SK-N-SH (cell line): ENCODE measurements around the gene FBXW8. TPM values are rescaled to one million over a fixed set of nuclear protein-coding genes. Genes with fewer than 3 reads are reported as not detected.

Experiments
- CTCF ChIA-PET: fragments of 300-600, 350-600 bp; formaldehyde crosslinking; extraction: SDS; loops from one replicate; lab custom pipeline; 2021; lab: Yijun Ruan, JAX
- POLR2A ChIA-PET: fragments of 350-600 bp; sonication (Branson Sonifier 250); formaldehyde crosslinking; extraction: SDS; loops from one replicate; lab custom pipeline; 2020; ENCODE audit warnings: antibody characterized with exemption, inconsistent platforms; lab: Yijun Ruan, JAX
- DNase-seq: peaks from one replicate; pipeline ENCODE4 v3.0.0; 2012
- H2AFZ ChIP-seq: fragments of 200-600 bp; sonication (generic); 2 replicates; pipeline ENCODE4 v1.8.1; 2016; ENCODE audit warnings: antibody characterized with exemption, mild to moderate bottlenecking, low read depth
- H3F3A ChIP-seq: fragments of 200-600 bp; sonication (generic); replicated peaks from 2 replicates; pipeline ENCODE3; 2016; ENCODE audit warnings: antibody characterized with exemption, mild to moderate bottlenecking; ENCODE audit not compliant: insufficient read depth
- H3K27ac ChIP-seq, 2 experiments: fragments of 200-500 bp in 1 of 2; fragments of 200-600 bp in 1 of 2; sonication (Bioruptor generic) in 1 of 2; sonication (generic), shearing (Covaris generic) in 1 of 2; 2 replicates each; pipeline versions ENCODE4 v1.5.1 to v1.6.1; 2014 to 2016; ENCODE audit warnings: low read depth in 2 of 2, inconsistent platforms in 1 of 2, low read length in 1 of 2, mild to moderate bottlenecking in 1 of 2, mixed read lengths in 1 of 2
- H3K27me3 ChIP-seq: fragments of 200-600 bp; sonication (generic), shearing (Covaris generic); 2 replicates; pipeline ENCODE4 v1.6.1; 2016; ENCODE audit warnings: mixed run types; ENCODE audit not compliant: insufficient read depth
- H3K36me3 ChIP-seq, 2 experiments: fragments of 200-500 bp in 1 of 2; fragments of 200-600 bp in 1 of 2; sonication (Bioruptor generic) in 1 of 2; sonication (generic) in 1 of 2; replicated peaks in 1 of 2; 2 replicates each; pipeline versions ENCODE3 to v1.5.1; 2014 to 2016; ENCODE audit warnings: low read length in 1 of 2, mild to moderate bottlenecking in 1 of 2; ENCODE audit not compliant: insufficient read depth in 2 of 2, control insufficient read depth in 1 of 2
- H3K4me1 ChIP-seq, 2 experiments: fragments of 200-500 bp in 1 of 2; fragments of 200-600 bp in 1 of 2; sonication (Bioruptor generic) in 1 of 2; sonication (generic), shearing (Covaris generic) in 1 of 2; 2 replicates each; pipeline versions ENCODE4 v1.5.1 to v1.6.1; 2014 to 2016; ENCODE audit warnings: low read depth in 1 of 2, low read length in 1 of 2, mixed run types in 1 of 2; ENCODE audit not compliant: insufficient read depth in 2 of 2, control insufficient read depth in 1 of 2
- H3K4me2 ChIP-seq: fragments of 200-600 bp; sonication (generic), shearing (Covaris generic); 2 replicates; pipeline ENCODE4 v1.6.1; 2017; ENCODE audit warnings: mixed run types
- H3K4me3 ChIP-seq, 2 experiments: fragments of 200-500 bp in 1 of 2; fragments of 200-600 bp in 1 of 2; sonication (Bioruptor generic) in 1 of 2; sonication (generic), shearing (Covaris generic) in 1 of 2; 2 replicates each; pipeline versions ENCODE4 v1.5.1 to v1.8.1; 2014 to 2016; ENCODE audit warnings: low read depth in 2 of 2, inconsistent platforms in 1 of 2, low read length in 1 of 2, mild to moderate bottlenecking in 1 of 2, mixed read lengths in 1 of 2, moderate library complexity in 1 of 2
- H3K79me2 ChIP-seq: fragments of 200-600 bp; sonication (generic); 2 replicates; pipeline ENCODE4 v1.8.1; 2017; ENCODE audit warnings: mild to moderate bottlenecking; ENCODE audit not compliant: insufficient read depth
- H3K9ac ChIP-seq: fragments of 200-600 bp; sonication (generic); 2 replicates; pipeline ENCODE4 v1.6.1; 2017; ENCODE audit warnings: mixed run types
- H3K9me2 ChIP-seq: fragments of 200-600 bp; sonication (generic); 2 replicates; pipeline ENCODE4 v1.6.1; 2017; ENCODE audit warnings: mixed run types
- H3K9me3 ChIP-seq: fragments of 200-600 bp; sonication (generic); 2 replicates; pipeline ENCODE4 v1.6.1; 2017; ENCODE audit warnings: mixed run types, mild to moderate bottlenecking, moderate library complexity
- H4K20me1 ChIP-seq: fragments of 200-600 bp; sonication (generic); 2 replicates; pipeline ENCODE4 v1.6.1; 2017; ENCODE audit warnings: mild to moderate bottlenecking, mixed run types; ENCODE audit not compliant: insufficient read depth
- CTCF ChIP-seq: fragments of 200-600 bp; sonication (generic); IDR thresholded peaks from 2 replicates; pipeline ENCODE4 v1.6.1; 2017; ENCODE audit warnings: antibody characterized with exemption, mild to moderate bottlenecking, moderate library complexity
- ELF1 ChIP-seq: IDR thresholded peaks from 2 replicates; pipeline ENCODE4 v1.4.0; 2012
- EP300 ChIP-seq, 2 experiments: IDR thresholded peaks; 2 replicates each; pipeline versions ENCODE4 v1.4.0 to v1.6.1; 2012; ENCODE audit warnings: borderline replicate concordance in 1 of 2, low read depth in 1 of 2, low read length in 1 of 2
- FOSL2 ChIP-seq: IDR thresholded peaks from 2 replicates; pipeline ENCODE4 v1.4.0; 2012; ENCODE audit warnings: low read depth, mild to moderate bottlenecking, moderate library complexity, borderline replicate concordance
- FOXJ3 ChIP-seq: sonication (generic); formaldehyde crosslinking; IDR thresholded peaks from 2 replicates; pipeline ENCODE4 v1.5.1; 2020; ENCODE audit warnings: mild to moderate bottlenecking, missing genetic modification reagents
- IRF3 ChIP-seq: fragments of 150-350 bp; IDR thresholded peaks from 2 replicates; pipeline ENCODE4 v1.6.1; 2016; ENCODE audit warnings: mild to moderate bottlenecking, low read depth, low read length
- MAX ChIP-seq: IDR thresholded peaks from 2 replicates; pipeline ENCODE4 v1.4.0; 2012; ENCODE audit warnings: low read depth
- NFIC ChIP-seq: IDR thresholded peaks from 2 replicates; pipeline ENCODE4 v1.4.0; 2012; ENCODE audit warnings: borderline replicate concordance
- PBX3 ChIP-seq: IDR thresholded peaks from 2 replicates; pipeline ENCODE4; 2012
- POLR2AphosphoS5 ChIP-seq: IDR thresholded peaks from 2 replicates; pipeline ENCODE4 v1.6.1; 2012; ENCODE audit warnings: low read depth, low read length
- RFX5 ChIP-seq: IDR thresholded peaks from 2 replicates; pipeline ENCODE4 v1.6.1; 2012; ENCODE audit warnings: mild to moderate bottlenecking, improper control_type of control experiment, low read length
- RXRA ChIP-seq: IDR thresholded peaks from 2 replicates; pipeline ENCODE4 v1.4.0; 2012; ENCODE audit warnings: low read depth, mild to moderate bottlenecking, borderline replicate concordance
- YY1 ChIP-seq: IDR thresholded peaks from 2 replicates; pipeline ENCODE4 v1.4.0; 2012; ENCODE audit warnings: low read depth, mild to moderate bottlenecking
- WGBS: methylation state at CpG from one replicate; pipeline ENCODE4 v1.1.6; 2017; ENCODE audit warnings: low lambda C conversion rate; 5-methylcytosine and 5-hydroxymethylcytosine counted together
- polyA plus RNA-seq, 3 experiments: library from polyadenylated mRNA; depleted of rRNA; stranded (reverse); fragments of >200 nt; gene quantifications; 2 replicates each; pipeline ENCODE4 v1.2.3, GENCODE V29; 2012

FBXW8 gene
- polyA plus RNA-seq, 1 of the 3 experiments (the other 2 are of a cell fraction), result 15.6 TPM

GRCh38 chr12:117037289-117038022 lies 126.7 kb downstream of the FBXW8 start:
- H3K27ac ChIP-seq, result no peak overlapping the region
- H3K9me2 ChIP-seq, result no peaks in the 10 kb centered on the region
- H3K36me3 ChIP-seq, result no peaks in the 10 kb centered on the region
- no peak overlapping the region for H3K9ac ChIP-seq
- no peaks in the 10 kb centered on the region for H3K9me3 ChIP-seq
- no peak for DNase-seq
- ChIA-PET POLR2A (no interaction called here), CTCF (interaction anchor here (0.7 to 3.9 kb wide), 4 partner anchors 9 to 83 kb away, joined by 3 to 24 read pairs (median 4); no protein-coding TSS in a partner anchor)
- no peak for TF ChIP-seq CTCF
- TF ChIP-seq ELF1, result no peak
- TF ChIP-seq EP300 (IDR thresholded peaks at IDR 0.05; ENCODE audit: borderline replicate concordance in 1 of 2, low read depth in 1 of 2, low read length in 1 of 2), result no peak
- TF ChIP-seq NFIC, result no peak
- no peak for TF ChIP-seq RXRA
- TF ChIP-seq RFX5, result no peak
- TF ChIP-seq FOSL2, result no peak
- TF ChIP-seq YY1, result no peak
- TF ChIP-seq POLR2AphosphoS5, result no peak
- TF ChIP-seq FOXJ3, result no peak
- no peak for TF ChIP-seq MAX
- TF ChIP-seq IRF3, result no peak
- no peak for TF ChIP-seq PBX3
- H3K4me1 ChIP-seq, result no peaks in the 10 kb centered on the region; a peak in 1 of 4 replicates
- H2AFZ ChIP-seq, result no peak overlapping the region
- H4K20me1 ChIP-seq, result no peaks in the 10 kb centered on the region
- no peaks in the 10 kb centered on the region for H3K79me2 ChIP-seq
- no peaks in the 10 kb centered on the region for H3K27me3 ChIP-seq
- H3K4me2 ChIP-seq, result no peak overlapping the region
- H3K4me3 ChIP-seq, result no peak overlapping the region
- WGBS, result 82% methylated on average over 22 of the region's 22 CpGs
- no peaks in the 10 kb centered on the region for H3F3A ChIP-seq
